Subcutaneous abdominal adipose tissue (tissue), 5 donors: ENCODE data around the gene SPNS2.

Experiments
- H3K27ac ChIP-seq: one replicate; pipeline ENCODE4 v1.7.0; 2013; ENCODE audit warnings: low read depth, mild to moderate bottlenecking, inconsistent platforms, low read length, moderate library complexity
- H3K27me3 ChIP-seq, 5 donors: one replicate each; pipeline ENCODE4 v1.7.0; 2013; ENCODE audit warnings: low read length in 5 of 5, inconsistent platforms in 1 of 5; ENCODE audit not compliant: control insufficient read depth in 5 of 5, insufficient read depth in 4 of 5
- H3K36me3 ChIP-seq, 5 donors: one replicate each; pipeline ENCODE4 v1.7.0; 2013; ENCODE audit warnings: low read length in 5 of 5; ENCODE audit not compliant: control insufficient read depth in 5 of 5, insufficient read depth in 5 of 5
- H3K4me1 ChIP-seq, 5 donors: one replicate each; pipeline ENCODE4 v1.7.0; 2013; ENCODE audit warnings: low read length in 5 of 5, mild to moderate bottlenecking in 3 of 5, moderate library complexity in 1 of 5; ENCODE audit not compliant: control insufficient read depth in 5 of 5, insufficient read depth in 5 of 5
- H3K4me3 ChIP-seq, 5 donors: one replicate each; pipeline ENCODE4 v1.7.0; 2013; ENCODE audit warnings: low read length in 5 of 5, low read depth in 1 of 5
- H3K9ac ChIP-seq, 5 donors: one replicate each; pipeline ENCODE4 v1.7.0; 2013; ENCODE audit warnings: low read length in 5 of 5, mild to moderate bottlenecking in 4 of 5, moderate library complexity in 3 of 5
- H3K9me3 ChIP-seq, 5 donors: one replicate each; pipeline ENCODE4 v1.7.0; 2013; ENCODE audit warnings: low read length in 5 of 5; ENCODE audit not compliant: control insufficient read depth in 5 of 5
- donor health status: healthy.
- donor health status: healthy.
- donor health status: healthy.
- donor health status: healthy.
- donor health status: healthy.

Gene SPNS2

GRCh38 chr17:4542003-4542725 lies 43.5 kb downstream of the SPNS2 start:
- Histone ChIP-seq H3K36me3 (peaks cover 0 to 96% (median 71%) of the 10 kb centered on the region in 5 donors), H3K27me3 (no peaks in the 10 kb centered on the region), H3K9me3 (no peaks in the 10 kb centered on the region), H3K4me1 (peaks cover 7 to 48% (median 27%) of the 10 kb centered on the region in 5 donors), H3K9ac (no peak overlapping the region), H3K27ac (no peak overlapping the region), H3K4me3 (no peak overlapping the region)

GRCh38 chr17:4542726-4543191 lies 44.1 kb downstream of the SPNS2 start:
- Histone ChIP-seq H3K27ac (no peak overlapping the region), H3K27me3 (no peaks in the 10 kb centered on the region), H3K4me3 (no peak overlapping the region), H3K36me3 (peaks cover 0 to 99% (median 77%) of the 10 kb centered on the region in 5 donors), H3K9me3 (no peaks in the 10 kb centered on the region), H3K9ac (no peak overlapping the region), H3K4me1 (peaks cover under 1 to 42% (median 21%) of the 10 kb centered on the region in 5 donors)

- no peaks in the 10 kb centered on the region for H3K9me3 ChIP-seq
- no peak overlapping the region for H3K9ac ChIP-seq
- no peaks in the 10 kb centered on the region for H3K27me3 ChIP-seq
- H3K27ac ChIP-seq: no peak overlapping the region
- H3K4me3 ChIP-seq: no peak overlapping the region
- peaks cover 0 to 34% (median 13%) of the 10 kb centered on the region in 5 donors for H3K4me1 ChIP-seq
- peaks cover 0 to 99% (median 85%) of the 10 kb centered on the region in 5 donors for H3K36me3 ChIP-seq
Observed at GRCh38 chr17:4543557-4544026, 44.9 kb downstream of the SPNS2 start.

GRCh38 chr17:4544135-4544950 lies 45.7 kb downstream of the SPNS2 start:
- no peak overlapping the region for H3K9ac ChIP-seq
- H3K27ac ChIP-seq: no peak overlapping the region
- no peak overlapping the region for H3K4me3 ChIP-seq
- H3K27me3 ChIP-seq: no peaks in the 10 kb centered on the region
- peaks cover 0 to 99% (median 88%) of the 10 kb centered on the region in 5 donors for H3K36me3 ChIP-seq
- H3K4me1 ChIP-seq: peaks cover 0 to 26% (median 11%) of the 10 kb centered on the region in 5 donors
- no peaks in the 10 kb centered on the region for H3K9me3 ChIP-seq

- peaks cover 0 to 99% (median 88%) of the 10 kb centered on the region in 5 donors for H3K36me3 ChIP-seq
- H3K27ac ChIP-seq: no peak overlapping the region
Observed at GRCh38 chr17:4544951-4545216, 46.2 kb downstream of the SPNS2 start.

GRCh38 chr17:4545217-4545951 lies 46.7 kb downstream of the SPNS2 start:
- no peaks in the 10 kb centered on the region for H3K27me3 ChIP-seq
- H3K4me3 ChIP-seq: no peak overlapping the region
- peaks cover 0 to 99% (median 88%) of the 10 kb centered on the region in 5 donors for H3K36me3 ChIP-seq
- no peak overlapping the region for H3K9ac ChIP-seq
- H3K4me1 ChIP-seq: peaks cover 0 to 17% (median 7%) of the 10 kb centered on the region in 5 donors
- no peaks in the 10 kb centered on the region for H3K9me3 ChIP-seq
- H3K27ac ChIP-seq: no peak overlapping the region

More at GRCh38 chr17:4544951-4545216, 46.2 kb downstream of the SPNS2 start:
- Histone ChIP-seq H3K9ac (no peak overlapping the region), H3K27me3 (no peaks in the 10 kb centered on the region), H3K4me3 (no peak overlapping the region), H3K4me1 (peaks cover 0 to 22% (median 11%) of the 10 kb centered on the region in 5 donors), H3K9me3 (no peaks in the 10 kb centered on the region)

- H3K4me3 ChIP-seq: no peak overlapping the region
- peaks cover 0 to 99% (median 89%) of the 10 kb centered on the region in 5 donors for H3K36me3 ChIP-seq
- no peaks in the 10 kb centered on the region for H3K9me3 ChIP-seq
- H3K27me3 ChIP-seq: no peaks in the 10 kb centered on the region
- H3K9ac ChIP-seq: no peak overlapping the region
- H3K4me1 ChIP-seq: no peaks in the 10 kb centered on the region
- no peak overlapping the region for H3K27ac ChIP-seq
Observed at GRCh38 chr17:4547118-4547906, 48.6 kb downstream of the SPNS2 start.

GRCh38 chr17:4548061-4548461 lies 49.4 kb downstream of the SPNS2 start:
- Histone ChIP-seq H3K36me3 (peaks cover 0 to 99% (median 85%) of the 10 kb centered on the region in 5 donors), H3K27me3 (no peaks in the 10 kb centered on the region), H3K4me1 (no peaks in the 10 kb centered on the region), H3K9me3 (no peaks in the 10 kb centered on the region), H3K9ac (no peak overlapping the region), H3K27ac (no peak overlapping the region), H3K4me3 (no peak overlapping the region)

GRCh38 chr17:4548721-4549531 lies 50.2 kb downstream of the SPNS2 start:
- Histone ChIP-seq H3K9ac (no peak overlapping the region), H3K36me3 (peaks cover 0 to 97% (median 85%) of the 10 kb centered on the region in 5 donors), H3K4me1 (peaks cover 0 to 6% (median 3%) of the 10 kb centered on the region in 5 donors)

More at GRCh38 chr17:4548721-4549531, 50.2 kb downstream of the SPNS2 start:
- no peak overlapping the region for H3K27ac ChIP-seq
- no peaks in the 10 kb centered on the region for H3K9me3 ChIP-seq
- no peak overlapping the region for H3K4me3 ChIP-seq
- no peaks in the 10 kb centered on the region for H3K27me3 ChIP-seq
